T-helper 2 cell (primary cell): ENCODE measurements around the gene TMED8.
"Not testable (repeated sequence)": the region's sequence is repeated elsewhere in the genome, so short reads cannot be mapped to it uniquely, and the experiment has no call there.

Experiments
- DNase-seq, 5 experiments: peaks; one replicate each; pipeline versions ENCODE4 v3.0.0 to v3.0.0-alpha.2; 2012 to 2022

Gene TMED8

DNA sequence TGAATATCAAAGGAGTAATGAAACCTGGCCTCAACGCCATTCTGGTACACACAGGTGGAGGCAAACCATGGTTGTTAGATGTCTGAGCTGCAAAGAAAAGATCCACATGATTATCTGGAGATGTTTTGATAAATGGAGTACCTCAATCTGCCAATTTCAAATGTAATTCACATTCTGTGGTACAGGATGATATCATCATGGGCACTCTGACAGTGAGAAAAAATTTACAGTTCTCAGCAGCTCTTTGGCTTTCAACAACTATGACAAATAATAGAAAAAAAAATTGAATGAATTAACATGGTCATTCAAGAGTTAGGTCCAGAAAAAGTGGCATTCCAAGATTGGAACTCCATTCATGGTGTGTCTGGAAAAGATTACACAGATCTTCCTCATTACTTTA, 17.3 kb downstream of the TMED8 start:
- peak in 1 of 5 experiments; percentile 8 for DNase-seq

DNA sequence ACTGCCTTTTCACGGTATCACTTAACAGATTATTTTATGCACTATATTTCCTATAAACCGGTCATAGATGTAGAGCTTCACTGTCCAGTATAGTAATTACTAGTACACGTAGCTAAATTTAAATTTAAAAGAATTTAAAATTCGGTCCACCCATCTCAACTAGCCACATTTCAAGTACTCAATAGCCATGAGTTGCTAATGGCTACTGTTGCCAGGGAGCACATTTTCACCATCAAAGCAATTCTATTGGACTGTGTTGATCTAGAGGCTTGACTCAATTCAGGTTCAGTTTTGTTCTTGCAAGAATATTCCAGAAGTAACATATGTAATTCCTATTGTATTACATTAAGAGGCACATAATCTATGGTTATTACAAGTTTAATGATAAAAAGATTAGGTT, 20.0 kb downstream of the TMED8 start:
- no peak for DNase-seq

DNA sequence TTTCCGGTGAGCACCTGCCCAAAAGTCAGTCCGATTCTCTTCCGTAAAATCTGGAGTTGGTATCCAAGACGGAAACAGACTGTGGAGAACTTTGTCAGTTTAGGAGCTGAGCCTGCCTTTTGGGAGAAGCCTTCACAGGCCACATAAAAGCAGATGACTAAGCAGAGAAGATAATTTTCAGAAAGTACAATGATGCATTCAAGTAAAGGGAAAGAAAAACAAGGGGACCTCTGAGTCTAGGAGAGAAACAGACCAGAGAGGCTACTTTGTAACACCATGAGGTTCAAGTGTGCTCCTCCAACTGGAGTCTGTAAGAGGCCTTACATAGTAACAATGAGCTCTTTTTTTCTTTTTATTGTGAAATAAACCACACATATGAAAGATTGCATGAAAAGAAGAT, 21.1 kb downstream of the TMED8 start:
- DNase-seq, result no peak

DNA sequence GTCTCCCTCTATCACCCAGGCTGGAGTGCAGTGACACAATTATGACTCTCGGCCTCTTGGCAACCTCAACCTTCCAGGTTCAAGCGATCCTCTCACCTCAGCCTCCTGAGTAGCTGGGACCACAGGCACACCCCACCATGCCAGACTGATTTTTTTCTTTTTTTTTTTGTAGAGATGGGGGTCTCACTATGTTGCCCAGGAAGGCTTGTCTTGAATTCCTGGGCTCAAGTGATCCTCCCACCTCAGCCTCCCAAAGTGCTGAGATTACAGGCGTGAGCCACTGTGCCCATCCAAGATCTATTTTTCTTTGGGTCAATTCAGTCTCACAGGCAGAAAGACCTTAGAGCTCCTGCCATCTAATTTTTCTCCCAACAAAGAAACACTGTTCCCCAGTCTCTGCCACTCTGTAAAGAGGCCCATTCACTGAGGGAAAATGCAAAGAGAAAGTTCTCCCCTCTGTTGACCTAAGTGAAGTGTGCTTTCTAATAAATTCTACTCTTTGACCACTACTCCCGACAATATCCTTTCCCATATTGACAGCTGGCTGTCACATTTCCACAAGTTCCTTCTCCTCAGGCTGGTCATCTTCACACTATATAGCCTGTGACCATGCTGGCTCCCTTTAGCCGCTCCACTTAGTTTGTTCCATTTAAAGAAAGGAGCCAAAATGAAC, 23.3 kb downstream of the TMED8 start:
- no peak for DNase-seq

DNA sequence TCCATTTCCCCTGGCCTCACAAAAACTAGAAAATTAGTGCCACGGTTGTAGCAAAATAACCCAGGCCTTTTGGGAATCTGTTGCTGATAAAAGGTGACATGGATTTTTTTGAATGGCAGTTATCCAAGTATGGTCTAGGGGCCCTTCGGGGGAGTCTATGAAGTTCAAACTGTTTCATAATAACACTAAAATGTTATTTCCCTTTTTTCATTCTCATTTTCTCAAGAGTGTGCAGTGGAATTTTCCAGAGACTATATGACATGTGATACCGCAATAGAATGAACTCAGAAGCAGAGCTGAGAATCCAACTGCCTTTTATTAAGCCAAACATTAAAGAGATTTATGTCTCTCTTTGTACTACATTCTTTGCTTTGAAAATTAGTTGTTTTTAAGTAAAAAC, 29.1 kb downstream of the TMED8 start:
- DNase-seq, result no peak

DNA sequence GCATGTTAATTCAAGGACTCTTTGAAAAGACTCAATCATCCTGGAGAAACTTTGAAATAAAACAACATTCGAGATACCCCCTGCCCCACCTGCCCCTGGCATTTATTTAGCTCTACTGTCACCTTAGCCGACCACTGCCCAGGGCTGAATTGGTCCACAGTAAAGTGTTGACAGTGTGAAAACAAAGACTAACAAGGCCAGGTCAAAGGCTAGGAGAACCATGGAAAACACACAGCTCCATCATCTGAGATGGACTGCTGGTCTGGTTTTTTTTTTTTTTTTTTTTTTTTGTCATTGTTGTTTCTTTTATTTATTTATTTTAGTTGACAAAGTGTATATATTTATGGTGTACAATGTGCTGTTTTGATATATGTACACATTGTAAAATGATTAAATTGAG, 30.4 kb downstream of the TMED8 start:
- DNase-seq, result no peak

DNA sequence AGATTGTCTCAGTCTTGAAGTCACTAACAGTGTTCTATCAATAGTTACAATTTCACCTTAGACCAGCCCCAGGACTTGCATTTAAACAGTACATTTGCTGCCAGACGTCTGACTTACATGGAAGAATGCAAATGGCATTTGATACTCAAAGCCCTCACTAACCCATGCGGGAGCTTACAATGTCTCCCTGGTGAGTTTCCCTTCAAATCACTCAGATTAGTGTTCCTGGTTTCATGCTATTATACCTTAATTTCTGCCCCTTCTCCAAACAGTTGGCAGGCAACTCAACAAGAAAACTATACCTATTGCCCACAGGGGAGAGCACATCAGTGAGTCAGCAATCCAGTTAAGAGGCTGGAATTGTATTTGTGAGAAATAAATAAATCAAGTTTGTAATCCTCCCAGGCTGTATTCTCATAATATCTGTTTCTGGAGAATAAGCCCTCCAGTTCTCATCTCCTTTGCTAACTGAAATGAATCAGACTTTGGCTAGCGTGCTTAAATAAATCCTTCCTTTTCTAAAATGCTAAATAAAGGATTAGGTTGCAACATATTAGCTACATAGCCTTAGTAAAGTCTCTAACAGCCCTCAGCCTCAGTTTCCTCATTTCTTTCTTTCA, 32.4 kb downstream of the TMED8 start:
- DNase-seq, result no peak

DNA sequence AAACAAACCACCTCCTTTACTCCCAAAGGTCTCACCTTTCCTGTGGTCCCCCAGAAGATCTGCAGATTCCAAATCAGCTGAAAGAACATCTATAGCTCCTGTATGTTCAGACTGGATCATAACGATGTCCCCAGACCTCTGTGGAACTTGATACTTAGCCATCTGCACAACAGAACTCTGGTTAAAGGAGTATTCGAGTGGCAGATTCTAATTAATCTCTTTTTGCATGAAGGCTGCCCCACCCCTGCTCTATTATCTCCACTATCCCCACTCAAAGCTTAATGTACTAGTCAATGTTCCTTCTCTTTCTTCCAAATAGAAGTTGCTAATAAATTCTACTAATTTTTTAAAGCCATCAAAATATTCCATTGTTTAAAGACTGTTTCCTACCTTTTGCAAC, 33.2 kb downstream of the TMED8 start:
- DNase-seq, result no peak

DNA sequence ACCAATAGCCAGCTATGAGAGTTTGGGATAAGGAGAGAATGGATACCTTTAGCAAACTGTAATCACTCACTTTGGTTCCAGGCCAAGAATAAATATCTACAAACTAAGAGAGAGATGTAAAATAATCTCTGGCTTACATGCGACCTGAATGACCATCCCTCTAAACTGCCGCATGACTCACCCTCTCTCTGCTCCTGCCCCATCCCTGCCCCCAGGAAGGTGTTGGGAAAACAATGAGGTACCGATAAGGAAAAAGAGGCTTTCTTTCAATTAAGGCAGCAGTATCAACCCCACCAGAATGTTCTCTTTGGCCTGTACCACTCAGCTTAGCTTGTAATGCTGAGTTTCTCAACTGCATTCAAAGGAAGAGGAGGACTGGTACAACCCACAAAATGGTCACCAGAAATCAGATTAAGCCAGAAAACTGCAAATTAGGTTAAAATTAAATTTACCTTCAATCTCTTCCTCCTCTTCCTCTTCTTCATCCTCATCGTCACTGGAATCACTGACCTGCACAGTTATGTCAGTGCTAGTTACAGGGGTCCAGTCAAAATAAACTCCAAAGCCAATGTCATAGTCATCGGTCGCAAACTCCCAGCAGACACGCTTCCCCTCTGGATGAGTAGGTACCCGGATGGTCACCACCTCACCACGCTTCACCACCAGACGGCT, 34.0 kb downstream of the TMED8 start:
- no peak for DNase-seq

DNA sequence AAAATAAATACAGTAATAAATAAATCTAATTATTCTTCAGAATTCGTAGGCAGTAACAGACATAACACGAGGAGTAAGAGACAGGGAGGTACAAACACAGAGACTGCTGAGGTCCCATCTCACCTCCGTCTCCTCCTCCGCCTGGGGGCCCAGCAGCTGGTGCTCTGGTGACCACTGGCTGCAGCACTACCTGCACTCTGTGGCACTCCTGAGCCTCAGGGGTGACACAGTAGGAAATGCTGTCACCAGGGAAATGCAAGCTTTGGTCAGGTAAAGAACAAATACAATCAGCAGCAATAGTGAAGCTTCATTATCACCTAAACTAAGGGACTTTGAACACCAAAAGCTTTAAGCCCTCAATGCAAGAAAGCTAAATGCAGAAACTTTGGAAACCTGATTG, 36.5 kb downstream of the TMED8 start:
- DNase-seq, result no peak

DNA sequence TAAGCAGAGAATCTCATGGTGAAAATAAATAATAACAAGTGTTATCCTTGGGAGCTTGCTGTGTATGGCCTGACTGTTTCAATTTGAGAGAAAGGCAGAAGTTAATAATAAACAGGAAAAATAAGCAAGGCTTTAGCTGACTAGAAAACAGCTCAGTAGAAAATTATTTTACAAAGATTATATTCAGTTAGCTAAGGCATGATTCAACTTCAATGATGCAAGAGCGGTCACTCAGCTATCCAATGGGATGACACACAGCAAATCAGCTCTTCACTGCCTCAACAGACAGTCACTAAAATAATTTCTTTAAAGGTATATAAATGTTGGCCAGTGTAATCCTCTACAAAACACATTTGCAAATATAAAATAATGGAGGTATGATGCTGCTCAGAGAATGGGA, 37.5 kb downstream of the TMED8 start:
- DNase-seq, result no peak

DNA sequence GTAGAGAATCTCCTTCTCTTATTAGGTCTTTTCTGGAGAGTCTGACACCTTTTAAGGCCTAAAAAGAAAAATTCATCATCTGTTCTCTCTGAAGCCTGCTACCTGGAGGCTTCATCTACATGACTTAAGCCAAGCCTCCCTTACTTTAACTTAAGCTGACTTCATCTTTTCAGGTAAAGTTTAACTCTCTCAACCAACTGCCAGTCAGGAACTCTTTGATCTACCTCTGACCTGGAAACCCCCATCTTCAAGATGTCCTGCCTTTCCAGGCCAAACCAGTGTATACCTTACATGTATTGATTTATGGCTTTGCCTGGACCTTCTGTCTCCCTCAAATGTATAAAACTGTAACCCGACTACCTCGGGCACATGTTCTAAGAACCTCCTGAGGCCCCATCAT, 38.6 kb downstream of the TMED8 start:
- no peak for DNase-seq

DNA sequence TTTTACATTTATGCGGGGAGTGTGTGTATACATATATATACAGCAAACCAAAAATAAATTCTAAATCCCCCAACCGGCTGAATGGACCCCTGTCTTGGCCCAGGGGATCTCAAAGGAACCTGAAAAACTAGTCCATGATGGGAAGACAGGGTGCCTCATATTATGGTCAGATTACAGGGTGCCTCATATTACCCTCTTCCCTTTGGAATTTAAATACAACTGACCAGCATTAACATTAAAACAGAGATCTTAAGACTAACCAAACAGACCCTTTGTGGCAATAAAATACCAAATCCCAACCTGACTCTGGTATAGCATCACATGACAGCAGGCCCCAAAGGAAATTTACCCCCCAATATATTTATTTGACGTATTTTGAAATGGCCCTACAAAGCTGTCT, 39.0 kb downstream of the TMED8 start:
- DNase-seq, result no peak

DNA sequence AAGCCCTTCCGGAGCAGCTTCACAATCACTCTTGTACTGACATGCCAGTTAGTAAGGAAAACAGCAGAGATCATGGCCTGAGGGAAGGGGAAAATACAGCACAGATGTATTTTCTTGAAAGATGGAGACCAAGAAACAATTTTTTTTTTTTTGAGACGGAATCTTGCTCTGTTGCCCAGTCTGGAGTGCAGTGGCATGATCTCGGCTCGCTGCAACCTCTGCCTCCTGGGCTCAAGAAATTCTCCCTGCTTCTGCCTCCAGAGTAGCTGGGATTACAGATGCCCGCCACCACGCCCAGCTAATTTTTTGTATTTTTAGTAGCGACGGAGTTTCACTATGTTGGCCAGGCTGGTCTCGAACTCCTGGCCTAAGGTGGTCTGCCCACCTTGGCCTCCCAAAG, 39.6 kb downstream of the TMED8 start:
- DNase-seq, result not testable (repeated sequence)

DNA sequence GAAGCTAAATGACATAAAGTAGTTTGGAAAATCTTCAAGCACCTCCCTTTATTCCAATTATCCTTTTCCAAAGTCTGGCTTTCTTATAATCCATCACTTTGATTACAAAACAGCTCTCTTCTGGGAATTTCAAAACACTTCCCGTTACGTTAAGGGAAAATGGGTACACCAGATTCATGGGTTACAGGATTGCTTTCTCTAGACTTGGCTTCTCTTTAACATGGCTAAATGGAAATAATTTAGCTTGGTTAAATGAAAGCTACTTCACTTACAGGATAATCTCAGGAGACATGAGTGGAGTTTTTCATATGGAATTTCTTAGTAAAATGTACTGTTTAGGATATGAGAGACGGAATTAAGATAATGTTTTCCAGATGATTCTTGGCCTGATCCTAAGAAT, 41.3 kb downstream of the TMED8 start:
- no peak for DNase-seq

DNA sequence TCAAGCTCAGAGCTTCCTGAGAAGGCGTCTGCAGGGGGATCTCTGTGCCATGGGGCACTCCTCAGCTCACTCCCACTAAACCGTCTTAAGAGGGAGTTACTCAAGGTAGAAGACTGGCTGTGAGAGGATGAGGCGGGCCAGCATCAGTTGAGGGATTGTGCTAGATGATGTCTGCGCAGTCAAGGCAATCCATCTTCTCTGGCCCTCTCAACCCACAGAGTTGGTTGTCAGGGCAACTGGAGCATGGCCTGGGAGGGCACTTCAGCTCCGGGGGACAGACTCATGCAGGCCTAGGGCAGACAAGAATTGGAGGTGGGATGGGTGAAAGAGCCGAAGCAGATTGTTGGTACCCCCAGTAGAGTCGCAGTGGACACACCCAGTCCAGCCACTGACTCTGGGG, 47.0 kb downstream of the TMED8 start:
- no peak for DNase-seq

DNA sequence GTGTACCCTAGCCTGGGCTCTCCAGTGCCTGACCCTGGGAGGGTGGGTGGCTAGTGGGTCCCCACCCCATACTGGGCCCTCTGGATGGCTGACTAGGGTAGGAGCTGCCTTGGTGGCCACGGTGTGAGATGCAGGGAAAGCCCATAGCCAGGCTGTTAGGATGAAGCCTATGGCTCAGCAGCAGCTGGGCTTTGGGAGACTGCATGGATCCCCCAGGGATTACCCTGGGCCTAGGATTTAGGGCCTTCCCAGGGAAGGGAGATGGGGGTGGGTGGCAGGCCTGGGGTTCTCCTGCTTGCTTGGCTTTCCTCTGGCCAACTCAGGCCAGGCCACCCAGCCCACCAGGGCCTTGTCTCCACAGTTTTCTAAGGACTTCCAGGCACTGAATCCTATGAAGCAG, 49.8 kb downstream of the TMED8 start:
- no peak for DNase-seq

DNA sequence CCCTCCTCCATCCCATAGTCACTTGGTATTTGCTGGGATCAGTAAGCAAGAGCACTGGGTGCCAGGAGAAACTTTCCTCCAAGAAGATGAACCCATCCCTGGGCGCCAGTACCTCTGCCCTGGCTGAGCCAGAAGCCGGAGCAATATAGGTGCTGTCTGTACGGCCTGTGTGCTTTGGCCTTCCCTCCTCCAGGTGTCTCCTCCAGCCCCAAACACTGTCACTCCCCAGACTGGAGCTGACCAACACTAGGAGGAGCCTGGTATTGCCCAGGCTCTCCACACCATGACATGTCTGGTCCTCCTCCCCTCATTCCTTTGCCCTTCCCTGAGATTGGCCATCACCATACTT, 51.2 kb downstream of the TMED8 start:
- DNase-seq, result no peak

DNA sequence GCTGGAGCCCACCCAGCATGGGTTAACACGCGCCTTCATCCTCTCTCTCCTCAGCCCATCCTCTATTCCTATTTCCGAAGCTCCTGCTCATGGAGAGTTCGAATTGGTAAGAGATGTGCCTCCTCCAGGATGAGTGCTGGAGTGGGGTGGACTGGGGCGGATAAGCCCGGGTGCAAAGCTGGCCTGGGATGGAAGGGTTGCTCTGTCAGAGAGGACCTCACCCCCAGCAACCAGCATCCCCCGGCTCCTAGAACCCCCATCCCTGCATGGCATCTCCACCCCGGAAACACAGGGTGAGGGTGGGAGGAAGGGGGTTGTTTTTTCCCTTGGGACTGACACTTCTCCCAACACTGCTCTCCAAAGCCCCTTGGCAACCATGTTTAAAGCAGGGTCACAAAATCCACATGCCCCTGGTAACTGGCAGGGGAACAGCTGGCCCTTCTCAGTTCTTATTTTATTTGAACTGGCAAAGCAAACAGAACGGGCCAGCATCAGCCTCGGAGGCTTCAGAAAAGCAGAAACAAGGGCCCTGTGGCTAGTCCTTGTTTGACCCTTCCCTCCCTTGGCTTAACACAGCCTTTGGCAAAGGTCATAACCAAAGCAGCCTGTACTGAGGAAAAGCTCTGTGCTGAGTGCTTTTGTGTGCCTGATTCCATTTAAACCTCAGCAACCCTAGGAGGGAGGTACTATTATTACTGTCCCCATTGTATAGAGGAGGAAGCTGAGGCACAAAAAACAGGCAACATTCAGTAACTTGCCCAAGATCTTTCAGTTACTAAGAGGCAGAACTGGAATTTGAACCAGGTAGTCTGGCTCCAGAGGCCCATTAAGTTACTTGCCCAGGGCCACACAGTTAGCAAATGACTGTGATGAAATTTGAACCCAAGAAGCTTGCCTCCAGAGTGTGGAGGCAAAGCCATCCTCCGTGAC, 51.8 kb downstream of the TMED8 start:
- no peak for DNase-seq

DNA sequence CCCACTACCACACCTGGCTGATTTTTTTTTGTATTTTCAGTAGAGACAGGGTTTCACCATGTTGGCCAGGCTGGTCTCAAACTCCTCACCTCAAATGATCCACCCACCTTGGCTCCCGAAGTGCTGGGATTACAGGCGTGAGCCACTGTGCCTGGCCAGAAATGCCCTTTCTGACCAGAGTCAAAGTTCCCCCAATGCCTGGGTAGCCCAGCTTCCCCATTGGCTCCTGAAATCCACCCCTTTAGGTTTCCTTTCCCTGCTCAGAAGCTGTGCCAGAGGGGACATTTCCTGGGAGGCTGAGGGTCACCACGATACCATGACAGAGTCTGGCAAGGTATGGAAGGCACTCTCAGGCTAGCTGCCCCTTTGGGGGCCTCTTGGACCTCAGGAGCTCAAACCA, 52.6 kb downstream of the TMED8 start:
- DNase-seq, result no peak

DNA sequence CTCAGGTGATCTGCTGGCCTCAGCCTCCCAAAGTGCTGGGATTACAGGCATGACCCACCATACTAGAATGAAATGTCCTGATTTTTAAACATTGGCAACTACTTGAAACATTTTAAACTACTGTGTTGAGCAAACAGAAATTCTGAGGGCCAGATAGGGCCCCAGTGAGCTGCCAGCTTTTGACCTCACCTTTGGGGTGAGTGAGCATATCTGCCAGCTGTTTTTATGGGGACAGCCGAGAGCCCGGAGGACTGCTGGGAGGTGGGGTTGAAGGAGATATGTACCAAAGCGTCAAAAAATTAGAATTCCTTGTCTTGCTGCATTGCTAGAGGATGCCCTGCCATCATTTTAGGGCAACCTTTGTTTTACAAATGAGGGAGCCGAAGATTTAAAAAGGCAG, 53.3 kb downstream of the TMED8 start:
- no peak for DNase-seq

DNA sequence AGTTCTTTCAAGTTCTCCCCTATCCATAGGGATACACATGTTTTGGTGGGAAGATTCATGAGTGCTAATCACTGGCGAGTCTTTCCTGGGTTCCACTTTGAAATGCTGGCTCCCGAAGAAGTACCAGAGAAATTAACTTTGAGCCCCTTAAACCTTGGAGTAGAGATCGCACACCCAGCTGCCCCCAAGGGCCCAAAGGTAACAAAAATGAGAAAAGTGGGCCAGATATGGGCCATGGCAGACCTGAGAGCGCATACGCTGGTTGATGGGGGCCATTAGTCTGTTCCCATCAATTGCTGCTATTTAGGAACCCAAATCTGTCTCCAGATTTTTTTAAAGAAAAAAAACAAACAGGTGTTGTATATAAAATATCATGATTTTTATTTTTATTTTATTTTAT, 53.9 kb downstream of the TMED8 start:
- DNase-seq, result no peak

DNA sequence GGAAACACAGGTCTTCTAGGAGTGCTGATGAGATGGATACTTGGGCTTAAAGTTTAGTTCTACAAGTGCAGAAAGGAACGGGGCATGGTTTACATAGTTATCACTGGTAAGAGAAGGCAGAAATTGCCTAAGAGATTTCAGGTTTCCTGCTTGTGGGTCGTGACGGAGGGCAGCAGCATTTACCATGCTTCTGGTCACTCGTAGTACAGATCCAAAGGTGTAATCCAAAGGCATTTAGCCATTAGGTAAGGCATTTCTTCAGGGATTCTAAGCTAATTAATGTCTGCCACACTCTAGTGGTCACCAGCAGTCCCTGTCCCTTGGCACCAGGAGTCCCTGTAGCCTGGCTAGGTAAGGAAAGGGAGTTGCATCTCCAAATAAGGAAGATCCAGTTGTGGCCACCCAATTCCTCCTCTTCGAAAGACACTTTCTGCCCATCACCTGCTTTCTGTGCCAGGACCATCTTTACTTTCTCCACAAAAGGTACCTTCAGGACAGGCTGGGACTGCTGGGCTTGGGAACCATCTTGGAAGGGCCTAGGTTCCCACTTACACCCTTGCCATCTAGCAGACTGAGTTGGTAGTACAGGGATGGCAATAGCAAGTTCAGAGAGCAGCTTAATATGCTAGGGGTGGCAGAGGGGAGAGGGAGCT, 54.5 kb downstream of the TMED8 start:
- no peak for DNase-seq
